NCI-H1105 (cell line): Measurements from ENCODE around the gene TTC33.
A peak's percentile ranks its signal among the peaks of the same experiment; 100 is the strongest.
"Not testable (repeated sequence)": the region's sequence is repeated elsewhere in the genome, so short reads cannot be mapped to it uniquely, and the experiment has no call there.

Source experiments
- DNase-seq: peaks from one replicate; lab custom pipeline; 2025; lab: John Stamatoyannopoulos, UW

Gene TTC33

DNA sequence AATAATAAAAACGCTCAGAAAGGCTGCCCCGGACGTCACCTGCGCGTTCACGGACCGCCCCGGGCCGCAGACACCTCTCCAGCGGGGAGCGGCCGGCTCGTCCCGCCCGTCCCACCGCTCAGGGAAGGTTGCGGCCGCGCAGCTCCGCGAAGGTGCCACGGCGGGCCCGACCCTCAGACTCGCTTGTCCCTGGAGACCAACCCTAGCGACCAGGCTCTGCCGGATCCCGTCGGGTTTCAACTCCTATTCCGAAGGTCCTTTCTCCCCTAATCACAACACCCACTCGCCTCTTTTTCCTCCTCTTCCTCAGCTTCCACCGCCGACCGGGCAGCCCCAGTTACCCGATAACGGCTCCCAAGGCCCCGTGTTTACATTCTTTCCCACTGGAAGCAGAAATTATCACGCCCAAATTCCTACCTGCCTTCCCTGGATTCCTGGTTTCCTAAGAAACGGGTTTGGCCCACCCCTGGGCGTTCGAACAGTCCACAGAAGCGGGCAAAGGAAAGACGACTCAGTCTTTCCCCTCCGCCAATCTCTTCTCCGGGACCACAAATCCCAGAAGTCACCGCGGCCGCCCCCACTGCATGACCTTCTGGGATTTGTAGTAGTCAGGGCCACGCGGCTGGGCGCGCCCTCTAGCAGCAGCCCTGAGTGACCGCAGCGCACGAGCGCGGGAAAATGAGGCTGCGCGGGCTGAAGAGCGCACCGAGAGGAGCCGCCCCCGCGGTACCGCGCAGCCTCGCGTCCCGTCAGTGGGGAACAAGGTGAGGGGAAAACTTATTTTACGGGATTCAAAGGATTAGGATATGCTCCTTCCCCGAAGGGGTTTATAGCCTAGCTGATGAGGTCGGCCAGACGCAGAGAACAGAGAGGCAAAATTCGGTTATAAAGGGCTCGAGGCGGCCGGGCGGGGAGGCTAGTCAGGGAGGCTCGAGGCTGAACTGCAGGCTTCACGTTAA lies at the start of gene TTC33:
Gene TTC33 (minus strand): TSS at position 555 of the 959 bp plus-strand sequence. CDS start 8,943 bp downstream, outside the sequence.
- DNase-seq = peak; percentile 94

GRCh38 chr5:40801771-40802562 lies 46.2 kb upstream of the TTC33 start:
- no peak for DNase-seq

DNA sequence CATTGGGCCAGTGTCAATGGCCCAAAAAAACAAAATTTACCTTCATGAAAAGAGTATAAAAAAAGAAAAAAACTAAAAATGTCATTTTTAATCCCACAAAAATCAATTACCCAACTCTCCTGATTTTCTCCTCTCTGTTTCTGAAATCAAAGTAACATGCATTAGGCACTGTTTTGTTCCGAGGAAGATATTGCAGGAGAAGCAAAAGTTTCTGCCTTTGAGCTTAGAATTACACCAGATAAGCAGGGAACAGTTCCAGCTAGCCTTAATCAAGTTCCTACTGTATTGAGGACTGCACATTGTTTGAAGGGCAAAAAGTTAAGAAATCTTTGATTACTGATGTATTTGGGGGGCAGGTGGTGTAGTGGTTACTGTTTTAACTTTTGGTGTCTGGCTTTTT lies 43.5 kb upstream of the TTC33 start:
- DNase-seq = no peak

GRCh38 chr5:40798801-40799210 lies 43.0 kb upstream of the TTC33 start:
- no peak for DNase-seq

GRCh38 chr5:40798012-40798800 lies 42.4 kb upstream of the TTC33 start, which contains the start of gene PRKAA1:
Gene PRKAA1 (minus strand): TSS chr5:40798374. CDS start chr5:40798189, 185 bp downstream.
- peak; percentile 82 for DNase-seq

DNA sequence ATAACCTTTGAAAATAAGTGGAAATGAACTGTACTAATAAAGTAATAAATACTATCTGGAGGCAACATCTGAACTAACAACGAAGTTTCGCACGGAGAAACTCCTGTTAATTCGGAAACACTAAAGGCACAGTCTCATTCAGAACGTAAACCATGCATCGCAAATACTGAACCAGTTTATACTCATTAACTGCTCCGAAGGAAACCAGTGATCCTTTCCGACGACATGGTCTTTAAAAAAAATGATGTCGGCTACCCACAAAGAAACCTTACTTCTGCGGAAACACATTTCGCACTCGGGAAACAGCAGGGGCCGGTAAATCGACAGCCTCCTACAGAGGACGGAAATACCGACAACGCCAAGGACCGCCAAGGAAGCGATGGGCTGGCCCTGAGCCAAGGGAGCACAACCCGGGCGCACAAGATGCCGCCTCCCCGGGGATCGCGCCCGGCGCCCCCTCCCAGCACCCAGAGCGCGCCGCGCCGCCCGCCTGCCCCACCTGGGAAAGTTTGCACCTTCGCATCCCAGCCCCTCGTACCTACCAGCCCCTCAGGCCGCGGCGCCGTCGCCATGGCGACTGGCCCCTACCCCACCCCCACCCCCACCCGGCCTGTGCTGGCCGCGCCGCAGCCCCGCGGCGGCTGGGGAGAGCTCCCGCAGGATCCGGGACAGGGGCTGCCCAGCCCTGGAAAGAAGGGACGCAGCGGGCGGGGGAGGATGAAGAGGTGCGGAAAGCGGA lies 41.7 kb upstream of the TTC33 start:
- peak; percentile 71 for DNase-seq

- DNase-seq = no peak
Measured at GRCh38 chr5:40796487-40796889, 40.7 kb upstream of the TTC33 start.

DNA sequence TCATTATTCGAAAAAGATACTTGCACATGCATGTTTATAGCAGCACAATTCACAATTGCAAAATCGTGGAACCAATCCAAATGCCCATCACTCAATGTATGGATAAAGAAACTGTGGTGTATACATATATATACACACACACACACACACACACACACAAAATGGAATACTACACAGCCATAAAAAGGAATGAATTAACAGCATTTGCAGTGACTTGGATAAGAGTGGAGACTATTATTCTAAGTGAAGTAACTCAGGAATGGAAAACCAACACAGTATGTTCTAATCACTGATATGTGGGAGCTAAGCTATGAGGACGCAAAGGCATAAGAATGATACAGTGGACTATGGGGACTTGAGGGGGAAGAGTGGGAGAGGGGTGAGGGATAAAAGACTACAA lies 39.1 kb upstream of the TTC33 start:
- not testable (repeated sequence) for DNase-seq

DNA sequence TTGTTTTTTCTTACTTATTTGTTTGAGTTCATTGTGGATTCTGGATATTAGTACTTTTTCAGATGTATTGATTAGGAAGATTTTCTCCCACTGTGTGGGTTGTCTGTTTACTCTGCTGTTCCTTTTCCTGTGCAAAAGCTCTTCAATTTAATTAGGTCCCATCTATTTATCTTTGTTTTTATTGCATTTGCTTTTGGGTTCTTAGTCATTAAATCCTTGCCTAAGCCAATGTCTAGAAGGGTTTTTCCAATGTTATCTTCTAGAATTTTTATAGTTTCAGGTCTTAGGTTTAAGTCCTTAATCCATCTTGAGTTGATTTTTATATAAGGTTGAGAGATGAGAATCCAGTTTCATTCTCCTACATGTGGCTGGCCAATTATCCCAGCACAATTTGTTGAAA lies 38.6 kb upstream of the TTC33 start:
- DNase-seq = not testable (repeated sequence)

GRCh38 chr5:40792691-40793090 lies 36.9 kb upstream of the TTC33 start:
- DNase-seq = not testable (repeated sequence)

- no peak for DNase-seq
Measured at GRCh38 chr5:40791715-40792139, 36.0 kb upstream of the TTC33 start.

DNA sequence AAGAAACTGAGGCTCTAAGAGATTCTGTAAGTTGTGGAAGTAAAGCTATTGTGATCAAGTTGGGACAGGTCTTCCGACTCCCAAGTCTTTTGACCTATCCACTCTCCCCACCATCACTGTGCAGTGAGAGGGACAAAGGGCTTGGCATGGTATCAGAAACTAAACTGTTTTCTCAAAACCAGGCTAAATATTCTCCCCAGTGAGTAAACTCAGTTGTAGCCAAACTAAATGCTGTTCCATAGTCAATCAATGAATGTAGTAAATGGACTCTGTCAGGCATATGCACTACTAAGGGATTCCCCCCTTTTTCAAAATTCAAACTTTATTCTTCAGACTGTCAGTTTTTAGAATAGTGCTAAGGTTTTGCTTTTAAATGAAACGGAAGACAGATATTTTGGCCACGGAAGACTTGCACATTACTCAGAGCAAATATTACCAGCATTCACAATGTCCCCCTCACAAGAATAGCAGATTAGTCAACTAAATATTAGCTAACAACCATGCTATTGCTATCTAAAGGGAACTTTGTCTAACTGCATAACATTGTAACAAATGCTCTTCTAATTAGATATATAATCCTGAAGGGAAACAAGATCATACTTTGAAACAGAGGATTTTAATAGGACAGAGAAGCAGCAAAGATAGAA lies 35.3 kb upstream of the TTC33 start:
- no peak for DNase-seq

- not testable (repeated sequence) for DNase-seq
Measured at GRCh38 chr5:40788941-40789340, 33.2 kb upstream of the TTC33 start.

GRCh38 chr5:40787986-40788385 lies 32.2 kb upstream of the TTC33 start:
- DNase-seq = no peak

GRCh38 chr5:40786664-40787063 lies 30.9 kb upstream of the TTC33 start:
- DNase-seq = not testable (repeated sequence)

DNA sequence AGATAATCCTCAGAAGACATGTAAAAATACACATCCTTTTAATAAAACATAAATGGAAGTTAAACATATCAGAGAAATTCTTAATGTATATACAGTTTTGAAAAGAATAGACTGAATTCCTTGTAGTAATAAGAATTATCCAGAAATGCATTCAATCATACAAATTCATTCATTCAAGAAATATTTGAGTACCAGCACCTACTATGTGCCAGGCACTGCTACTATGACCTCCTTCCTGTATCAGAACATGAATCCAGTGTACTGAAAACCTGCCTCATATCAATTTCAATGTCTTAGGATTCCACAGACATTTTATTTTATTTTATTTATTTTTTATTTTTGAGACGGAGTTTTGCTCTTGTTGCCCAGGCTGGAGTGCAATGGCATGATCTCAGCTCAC lies 29.2 kb upstream of the TTC33 start:
- no peak for DNase-seq

DNA sequence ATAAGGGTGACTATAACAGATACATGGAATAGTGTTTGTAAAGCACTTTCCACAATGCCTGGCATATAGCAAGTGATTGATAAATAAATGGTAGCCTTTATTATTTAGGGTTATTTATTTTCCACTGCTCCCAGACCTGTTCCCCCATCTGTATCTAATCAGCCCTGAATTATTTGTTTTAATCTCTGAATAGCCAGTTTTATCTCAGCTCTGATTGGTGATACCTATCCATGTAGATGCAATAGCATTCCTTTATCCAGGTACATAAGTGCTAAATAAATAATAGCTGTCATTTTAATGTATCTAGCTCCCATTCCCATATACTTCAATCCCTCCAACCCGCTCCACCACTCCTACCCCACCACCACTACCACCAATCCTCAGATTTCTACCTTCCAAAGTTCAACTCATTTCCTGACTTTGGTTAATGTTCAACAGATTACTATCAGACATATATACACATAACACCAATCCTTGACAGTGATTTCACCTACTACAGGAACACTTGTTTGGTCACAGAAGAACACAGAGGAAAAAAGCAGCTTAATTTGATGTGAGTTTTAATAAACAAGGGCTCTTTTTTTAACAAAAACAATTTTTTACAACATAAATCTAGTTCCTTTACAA lies 28.4 kb upstream of the TTC33 start:
- no peak for DNase-seq

GRCh38 chr5:40781843-40782409 lies 26.2 kb upstream of the TTC33 start:
- no peak for DNase-seq

DNA sequence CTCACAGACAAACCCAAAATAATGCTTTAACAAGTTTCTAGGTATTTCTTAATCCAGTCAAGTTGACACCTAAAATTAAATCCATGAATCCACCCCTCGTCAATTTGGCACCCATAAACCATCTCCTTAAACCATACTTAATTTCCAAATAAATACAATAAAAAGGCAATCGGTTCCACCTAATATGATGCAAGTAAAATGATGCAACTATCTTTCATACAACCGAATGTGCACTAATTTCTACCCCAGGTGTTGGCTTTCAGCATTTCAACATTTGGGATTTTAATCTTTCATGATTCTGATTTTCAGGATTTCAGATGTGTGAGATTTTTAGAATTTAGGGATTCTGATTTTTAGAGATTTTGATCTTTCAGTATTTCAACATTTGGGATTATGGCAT lies 25.1 kb upstream of the TTC33 start:
- no peak for DNase-seq

DNA sequence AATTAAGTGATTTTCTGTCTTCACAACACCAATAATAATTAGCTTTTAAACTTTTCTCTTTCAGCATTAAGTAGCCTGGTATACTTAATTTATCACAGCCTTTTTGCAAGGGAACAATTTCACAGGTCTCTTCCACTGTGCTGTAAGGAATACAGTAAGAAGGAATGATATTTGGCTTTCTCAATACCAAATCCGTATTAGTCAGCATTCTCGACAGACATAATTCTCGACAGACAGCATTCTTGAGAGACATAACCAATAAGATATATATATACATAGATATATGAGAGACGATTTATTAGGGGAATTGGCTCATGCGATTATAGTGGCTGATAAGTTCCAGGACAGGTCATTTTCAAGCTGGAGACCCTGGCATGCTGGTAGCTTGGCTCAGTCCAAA lies 24.4 kb upstream of the TTC33 start:
- no peak for DNase-seq
